Stimulated activated naive CD4-positive, alpha-beta T cell (primary cell): Measurements from ENCODE around the gene UTP18.
"Not testable (repeated sequence)": the region's sequence is repeated elsewhere in the genome, so short reads cannot be mapped to it uniquely, and the experiment has no call there.

Source experiments
- DNase-seq, 6 experiments: peaks; one replicate each; lab custom pipeline; 2025; lab: John Stamatoyannopoulos, UW

Gene UTP18

GRCh38 chr17:51260237-51261023 lies at the start of gene UTP18:
Gene UTP18, plus strand, starts transcription at chr17:51260546. Its CDS starts 39 bp downstream, at chr17:51260585.
- DNase-seq, result peak; percentile 95 to 100 (median 98)

- no peak for DNase-seq
Observed at GRCh38 chr17:51214920-51215319, 45.4 kb upstream of the UTP18 start.

DNA sequence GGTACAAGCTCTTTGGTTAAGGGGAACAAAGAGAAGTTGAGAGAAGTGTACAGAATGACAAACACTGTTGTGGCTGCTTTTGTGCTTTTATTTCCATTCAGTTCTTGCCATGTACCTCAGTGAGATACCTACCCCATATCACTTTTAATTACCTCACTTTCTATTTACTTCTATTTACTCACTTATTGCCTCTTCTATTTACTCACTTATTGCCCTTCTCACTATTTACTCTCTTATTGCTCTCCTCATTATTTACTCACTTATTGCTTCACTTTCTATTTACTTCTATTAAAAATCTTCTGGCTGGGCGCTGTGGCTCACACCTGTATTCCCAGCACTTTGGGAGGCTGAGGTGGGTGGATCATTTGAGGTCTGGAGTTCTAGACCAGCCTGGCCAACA lies 42.4 kb upstream of the UTP18 start:
- DNase-seq, result no peak

DNA sequence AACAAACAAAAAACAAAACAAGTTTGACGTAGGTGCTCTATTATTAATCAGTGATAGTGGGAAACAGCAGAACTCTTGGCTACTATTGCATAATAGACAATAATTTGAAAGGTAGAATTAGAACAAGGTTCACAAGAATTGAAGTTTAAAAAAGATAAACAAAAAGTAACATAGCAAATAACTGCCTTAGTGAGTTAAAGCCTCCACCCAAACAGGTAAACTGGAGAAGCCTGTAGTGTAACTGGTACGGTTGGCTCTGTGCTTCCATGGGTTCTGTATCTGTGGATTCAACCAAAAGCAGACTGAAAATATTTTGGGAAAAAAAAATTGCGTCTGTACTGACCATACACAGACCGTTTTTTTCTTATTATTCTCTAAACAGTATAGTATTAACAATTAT lies 39.0 kb upstream of the UTP18 start:
- DNase-seq, result no peak

DNA sequence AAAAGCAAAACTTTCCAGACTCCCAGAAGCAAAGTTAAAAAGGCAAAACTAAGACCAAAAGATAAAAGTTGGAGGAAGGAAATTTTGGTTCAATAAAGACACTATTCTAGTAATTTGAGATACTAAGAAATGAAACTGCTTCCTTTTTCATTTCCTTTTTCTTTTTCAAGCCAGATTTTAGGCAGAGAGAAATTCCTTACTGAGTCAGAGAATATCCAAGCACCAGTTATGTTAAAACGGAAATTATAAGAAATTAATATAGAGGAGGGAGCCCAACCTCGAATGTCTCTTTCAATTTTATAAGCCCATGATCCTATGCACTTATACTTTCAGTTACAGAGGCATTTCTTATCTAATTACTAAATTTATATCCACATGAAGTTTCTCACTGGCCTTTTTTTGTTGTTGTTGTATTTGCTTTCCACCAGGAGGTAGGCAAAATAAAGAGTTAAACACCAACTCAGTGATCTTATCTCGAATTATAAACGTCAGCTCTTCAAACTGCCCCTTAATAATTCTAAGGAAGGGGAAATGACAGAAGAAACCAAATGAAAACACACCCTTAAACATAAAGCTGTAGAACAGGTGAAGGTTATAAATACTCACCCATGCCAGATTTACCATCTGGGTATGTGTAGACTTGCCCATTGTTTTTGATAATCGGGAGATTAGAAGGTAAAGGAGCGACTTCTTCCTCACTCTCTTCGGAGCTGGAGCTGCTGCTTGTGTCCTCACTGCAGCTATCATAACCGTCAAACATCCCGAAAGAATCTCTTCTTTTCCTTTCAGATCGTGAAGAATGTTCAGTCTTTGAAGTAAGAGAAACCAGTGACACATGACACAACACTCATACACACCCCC lies 35.7 kb upstream of the UTP18 start:
- DNase-seq, result no peak

- not testable (repeated sequence) for DNase-seq
Observed at GRCh38 chr17:51225523-51225922, 34.8 kb upstream of the UTP18 start.

DNA sequence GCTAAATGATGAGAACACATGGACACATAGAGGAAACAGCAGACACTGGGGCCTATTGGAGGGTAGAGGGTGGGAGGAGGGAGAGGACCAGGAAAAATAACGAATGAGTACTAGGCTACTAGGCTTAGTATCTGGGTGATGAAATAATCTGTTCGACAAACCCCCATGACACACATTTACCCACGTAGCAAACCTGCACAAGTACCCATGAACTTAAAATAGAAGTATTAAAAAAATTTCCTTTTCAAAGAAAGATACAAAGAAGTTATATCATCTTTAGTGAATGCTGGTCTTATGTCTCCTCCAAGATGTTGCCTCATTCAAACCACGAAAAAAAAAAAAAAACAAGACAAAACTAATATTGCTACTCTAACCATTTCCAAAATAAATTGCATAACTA lies 32.2 kb upstream of the UTP18 start:
- DNase-seq, result no peak

- no peak for DNase-seq
Observed at GRCh38 chr17:51229889-51230288, 30.5 kb upstream of the UTP18 start.

DNA sequence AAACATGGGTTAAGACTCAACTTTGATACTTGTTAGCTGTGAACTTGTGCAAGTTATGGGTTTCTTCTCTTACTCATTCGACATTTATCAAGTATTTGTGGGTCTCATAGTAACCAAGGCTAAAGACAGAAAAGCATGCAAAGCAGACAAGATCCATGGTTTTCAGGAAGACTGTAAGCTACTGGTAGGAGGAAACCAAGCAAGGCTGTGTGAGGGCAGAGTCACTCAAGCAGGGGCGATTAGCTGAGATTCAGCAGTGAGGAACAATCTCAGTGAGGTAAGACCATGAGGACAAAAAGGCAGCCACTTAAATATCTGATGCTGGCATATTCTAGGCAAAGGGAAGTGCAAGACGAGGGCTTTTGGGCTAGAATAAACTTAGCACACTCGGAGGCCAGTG lies 30.0 kb upstream of the UTP18 start:
- no peak for DNase-seq

- no peak for DNase-seq
Observed at GRCh38 chr17:51231999-51232398, 28.3 kb upstream of the UTP18 start.

- no peak for DNase-seq
Observed at GRCh38 chr17:51234162-51234561, 26.2 kb upstream of the UTP18 start.

DNA sequence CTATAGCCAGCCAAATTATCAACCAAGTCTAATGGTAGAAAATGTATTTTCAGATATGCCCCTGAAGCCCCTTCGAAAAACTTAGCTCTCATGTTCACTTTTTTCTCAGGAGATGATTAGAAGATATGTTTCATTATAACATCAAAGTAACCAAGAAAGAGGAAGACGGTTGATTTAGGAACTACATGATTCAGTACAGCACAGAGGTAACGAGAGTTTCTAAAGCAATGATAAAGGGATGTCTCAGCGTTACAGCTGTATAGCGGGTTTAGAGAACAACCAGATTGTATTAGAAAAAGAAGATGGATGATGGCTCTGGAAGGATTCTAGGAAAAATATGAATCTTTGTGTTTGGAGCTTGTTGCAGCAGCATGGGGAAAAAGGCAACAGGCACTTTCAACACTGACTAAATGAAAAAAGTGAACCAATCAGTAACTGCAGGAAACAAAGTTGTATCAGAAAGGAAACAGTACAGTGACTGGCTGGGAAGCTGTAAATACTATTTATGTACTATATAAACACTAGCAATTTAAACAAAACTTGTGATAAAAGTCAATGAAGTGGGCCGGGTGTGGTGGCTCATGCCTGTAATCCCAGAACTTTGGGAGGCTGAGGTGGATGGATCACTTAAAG lies 22.0 kb upstream of the UTP18 start:
- DNase-seq, result peak in 1 of 6 experiments; percentile 7

GRCh38 chr17:51240275-51240674 lies 20.1 kb upstream of the UTP18 start:
- DNase-seq, result no peak

- no peak for DNase-seq
Observed at GRCh38 chr17:51244041-51244440, 16.3 kb upstream of the UTP18 start.

GRCh38 chr17:51245535-51245934 lies 14.8 kb upstream of the UTP18 start:
- no peak for DNase-seq

GRCh38 chr17:51250314-51250840 lies 10.0 kb upstream of the UTP18 start:
- DNase-seq, result no peak

- DNase-seq, result no peak
Observed at GRCh38 chr17:51251010-51251409, 9.3 kb upstream of the UTP18 start.

DNA sequence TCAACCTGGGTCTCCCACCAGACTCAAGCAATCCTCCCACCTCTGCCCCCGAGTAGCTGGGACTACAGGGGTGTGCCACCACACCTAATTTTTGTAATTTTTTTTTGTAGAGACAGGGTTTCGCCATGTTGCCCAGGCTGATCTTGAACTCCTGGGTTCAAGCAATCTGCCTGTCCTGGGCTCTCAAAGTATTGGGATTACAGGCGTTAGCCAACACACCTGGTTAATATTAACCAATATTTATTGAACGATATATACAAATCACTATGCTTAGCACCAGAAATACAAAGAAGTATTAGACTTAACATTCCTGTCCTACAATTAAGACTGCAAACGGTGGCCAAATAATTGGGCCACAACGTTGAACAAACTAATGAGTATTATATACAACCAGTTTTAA lies 4.7 kb upstream of the UTP18 start:
- no peak for DNase-seq

DNA sequence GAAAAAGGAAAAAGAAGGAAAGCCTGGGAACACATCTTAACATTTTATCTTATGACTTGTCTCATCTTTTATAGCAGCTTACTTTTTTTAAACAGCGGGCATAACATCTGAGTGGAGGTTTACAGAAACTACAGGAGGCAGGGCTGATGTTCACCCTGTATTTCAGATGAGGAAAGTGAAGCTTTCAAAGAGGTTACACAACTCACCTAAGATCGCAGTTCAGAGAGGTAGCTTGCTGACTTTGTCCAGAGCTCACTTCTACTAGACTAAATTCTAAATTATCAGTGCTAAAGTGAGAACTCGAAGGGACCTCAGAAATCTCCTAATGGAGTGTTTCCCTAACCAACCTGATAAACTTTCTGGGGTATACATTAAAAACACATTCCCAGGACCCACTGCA lies 4.2 kb upstream of the UTP18 start:
- no peak for DNase-seq

- DNase-seq, result no peak
Observed at GRCh38 chr17:51257150-51258081, 2.9 kb upstream of the UTP18 start.
